ENCODE measurements around the gene IFNAR1. TPM values are rescaled to one million over a fixed set of nuclear protein-coding genes. Genes with fewer than 3 reads are reported as not detected.

Gene IFNAR1
- total and polyA plus RNA-seq, 2 of the 4 experiments (the other 2 are of a cell fraction) = 7.8 to 9.9 TPM

- peak within 1 kb of the TSS; percentile 66 for H4K5ac ChIP-seq (ENCODE audit: low read depth, low read length)
- in situ Hi-C loops (cut with MboI; ENCODE audit: low sequenced_read_pairs) (no loop called here), intact Hi-C loops (cut with micrococcal nuclease) (loop anchor here (10.0 kb wide), 1 partner anchor 58 kb away; no protein-coding TSS in a partner anchor), dilution Hi-C loops (cut with HindIII; ENCODE audit: low sequenced_read_pairs, unreplicated experiment) (no loop called here)
- H3K23ac ChIP-seq (ENCODE audit: low read depth, low read length) = peak within 1 kb of the TSS; percentile 93
- no peaks in the 10 kb centered on the region for H3K27me3 ChIP-seq (ENCODE audit: control insufficient read depth, insufficient read depth, low read length)
- H3K9me3 ChIP-seq (ENCODE audit: control insufficient read depth, insufficient read depth, low read length) = no peaks in the 10 kb centered on the region
- peak within 1 kb of the TSS; percentile 46 to 75; a peak in 3 of 4 replicates for H4K8ac ChIP-seq (ENCODE audit: low read depth in 2 of 2, low read length in 2 of 2)
- ATAC-seq (ENCODE audit: low read depth) (peak; percentile 72), DNase-seq (no peak)
- H2BK15ac ChIP-seq (ENCODE audit: low read depth, low read length) = peak within 1 kb of the TSS; percentile 50; the same call in 2 of the 3 replicates
- H3K79me1 ChIP-seq (ENCODE audit: low read depth in 1 of 2, low read length in 2 of 2) = peaks cover 9 to 38% of the 10 kb centered on the region in 2 experiments
- peak within 1 kb of the TSS; percentile 97 for H2AK9ac ChIP-seq (replicated peaks; ENCODE audit: low read depth, low read length, poor library complexity)
- peak within 1 kb of the TSS; percentile 82 for H3K4ac ChIP-seq (ENCODE audit: low read depth, low read length)
- H2BK120ac ChIP-seq (ENCODE audit: low read depth, low read length) = peak within 1 kb of the TSS; percentile 73
- ChIA-PET POLR2A (ENCODE audit: unreplicated experiment) (interaction anchor here (0.6 kb wide), 1 partner anchor 281 kb away, joined by 4 read pairs; no protein-coding TSS in a partner anchor), CTCF (no interaction called here)
- peak within 1 kb of the TSS; percentile 85 for H3K4me2 ChIP-seq (ENCODE audit: low read depth, low read length)
- peak within 1 kb of the TSS; percentile 55 for H3K56ac ChIP-seq (ENCODE audit: extremely low read depth, insufficient read depth, low read length)
- H3K36me3 ChIP-seq (ENCODE audit: control insufficient read depth, insufficient read depth, low read length) = peaks cover 4% of the 10 kb centered on the region; the same call in 1 of the 2 replicates
- peak within 1 kb of the TSS; percentile 62 for H4K91ac ChIP-seq (ENCODE audit: insufficient read depth, low read depth, low read length)
- H2BK5ac ChIP-seq (ENCODE audit: low read depth, low read length, poor library complexity, severe bottlenecking) = peak within 1 kb of the TSS; percentile 75
- H3K4me3 ChIP-seq (ENCODE audit: insufficient read depth, low read depth, low read length) = peak within 1 kb of the TSS; percentile 79
- H3K4me1 ChIP-seq (ENCODE audit: control insufficient read depth, insufficient read depth, low read length) = peaks cover 7% of the 10 kb centered on the region
- peak within 1 kb of the TSS; percentile 14; the same call in 1 of the 2 replicates for H3K18ac ChIP-seq (ENCODE audit: low read depth, low read length)
- peak within 1 kb of the TSS; percentile 78 for H3K27ac ChIP-seq (ENCODE audit: insufficient read depth, low read length)
- peak within 1 kb of the TSS; percentile 87 for H3K9ac ChIP-seq (ENCODE audit: low read depth, low read length)
- peak within 1 kb of the TSS; percentile 91 for H2AFZ ChIP-seq (replicated peaks; ENCODE audit: low read length, poor library complexity)
- no TSS peak for BruUV-seq (replicated peaks)
- H3K9me1 ChIP-seq (ENCODE audit: insufficient read depth, low read length) = peaks cover 7% of the 10 kb centered on the region
- peaks cover 38% of the 10 kb centered on the region for H4K20me1 ChIP-seq (ENCODE audit: insufficient read depth, low read length)
- TF ChIP-seq SMC3 (IDR thresholded peaks at IDR 0.05; ENCODE audit: low read depth, low read length) = no peak
- no peak for TF ChIP-seq MAFK (IDR thresholded peaks at IDR 0.05; ENCODE audit: low read depth, low read length)
- TF ChIP-seq RCOR1 (IDR thresholded peaks at IDR 0.05; ENCODE audit: insufficient replicate concordance, low read length) = no peak
- TF ChIP-seq MAZ (IDR thresholded peaks at IDR 0.05; ENCODE audit: borderline replicate concordance, low read depth, low read length) = no peak; the same call in 1 of the 2 replicates
- H3K14ac ChIP-seq (replicated peaks; ENCODE audit: low read depth, low read length) = peak within 1 kb of the TSS; percentile 93
- H2BK20ac ChIP-seq (ENCODE audit: low read depth, low read length) = peak within 1 kb of the TSS; percentile 62; the same call in 1 of the 2 replicates
- WGBS, 2 experiments (ENCODE audit: extremely low coverage in 2 of 2, insufficient read length in 1 of 2) = 1% methylated on average over 29 of the region's 89 CpGs; no CpG with 5 or more reads in 1 of the 2 experiments
- H2AK5ac ChIP-seq (ENCODE audit: low read depth, low read length) = peak within 1 kb of the TSS; percentile 98
Measured at GRCh38 chr21:33403128-33403785, 78.5 kb downstream of the IFNAR1 start, which contains the start of gene IFNGR2. IFNGR2 (plus strand) TSS chr21:33403413; CDS start chr21:33403544, 131 bp downstream.

Measured in IMR-90 (cell line).